GM12891 (cell line): Measurements from ENCODE around the gene THSD4.

Experiments
- PAX5 ChIP-seq: IDR thresholded peaks from 2 replicates; pipeline ENCODE4 v1.6.1; 2011; ENCODE audit warnings: low read length, moderate library complexity, mild to moderate bottlenecking; ENCODE audit not compliant: insufficient read depth, severe bottlenecking
- POLR2A ChIP-seq: IDR thresholded peaks from 2 replicates; pipeline ENCODE4 v1.6.1; 2011; ENCODE audit warnings: low read depth, low read length, control low read depth
- POLR2AphosphoS5 ChIP-seq: IDR thresholded peaks from 2 replicates; pipeline ENCODE4 v1.6.1; 2011; ENCODE audit warnings: low read depth, low read length, control low read depth
- POU2F2 ChIP-seq: IDR thresholded peaks from 2 replicates; pipeline ENCODE4 v1.6.1; 2011; ENCODE audit warnings: low read depth, mild to moderate bottlenecking, control low read depth, low read length, moderate library complexity
- SPI1 ChIP-seq: IDR thresholded peaks from 2 replicates; pipeline ENCODE4 v1.6.1; 2011; ENCODE audit warnings: low read depth, low read length, control low read depth
- TAF1 ChIP-seq: IDR thresholded peaks from 2 replicates; pipeline ENCODE4 v1.6.1; 2011; ENCODE audit warnings: low read depth, low read length, control low read depth

- TF ChIP-seq POLR2A (no peak), TAF1 (no peak), POLR2AphosphoS5 (no peak), POU2F2 (no peak), SPI1 (no peak), PAX5 (no peak)
Measured at GRCh38 chr15:71387810-71388209, 272.5 kb downstream of the THSD4 start.
